ENCODE data around the gene CYP26C1.

Gene CYP26C1

DNA sequence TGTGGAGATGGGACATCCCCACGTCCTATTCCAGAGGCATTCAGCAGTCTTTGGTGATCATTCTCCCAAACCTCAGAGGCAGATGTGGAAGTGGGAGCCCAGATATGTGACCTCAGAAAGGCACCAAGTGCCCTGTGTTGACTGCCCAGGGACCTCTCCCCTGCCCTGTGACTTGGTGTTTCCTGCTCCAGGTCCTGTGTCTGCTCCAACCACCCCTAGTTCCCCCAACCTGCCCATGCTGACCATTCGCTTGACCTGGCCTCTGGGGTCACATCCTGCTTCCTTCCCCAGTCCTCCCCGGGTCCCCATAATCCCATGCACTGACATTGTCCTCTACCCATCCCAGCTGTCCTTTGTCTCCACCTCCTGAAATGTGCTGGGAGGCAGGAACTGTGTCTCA is 20.7 kb downstream of the CYP26C1 start:
- Histone ChIP-seq H3K27ac (no peak overlapping the region), H3K9me3 (no peaks in the 10 kb centered on the region), H3K27me3 (peaks cover 62% of the 10 kb centered on the region), H3K4me3 (ENCODE audit: low read depth in 1 of 2, low read length in 1 of 2) (no peak overlapping the region), H3K4me1 (ENCODE audit: control insufficient read depth in 1 of 2, insufficient read depth in 1 of 2, low read depth in 1 of 2, low read length in 1 of 2) (no peaks in the 10 kb centered on the region), H3K36me3 (no peaks in the 10 kb centered on the region)
- TF ChIP-seq, protein P1, sequence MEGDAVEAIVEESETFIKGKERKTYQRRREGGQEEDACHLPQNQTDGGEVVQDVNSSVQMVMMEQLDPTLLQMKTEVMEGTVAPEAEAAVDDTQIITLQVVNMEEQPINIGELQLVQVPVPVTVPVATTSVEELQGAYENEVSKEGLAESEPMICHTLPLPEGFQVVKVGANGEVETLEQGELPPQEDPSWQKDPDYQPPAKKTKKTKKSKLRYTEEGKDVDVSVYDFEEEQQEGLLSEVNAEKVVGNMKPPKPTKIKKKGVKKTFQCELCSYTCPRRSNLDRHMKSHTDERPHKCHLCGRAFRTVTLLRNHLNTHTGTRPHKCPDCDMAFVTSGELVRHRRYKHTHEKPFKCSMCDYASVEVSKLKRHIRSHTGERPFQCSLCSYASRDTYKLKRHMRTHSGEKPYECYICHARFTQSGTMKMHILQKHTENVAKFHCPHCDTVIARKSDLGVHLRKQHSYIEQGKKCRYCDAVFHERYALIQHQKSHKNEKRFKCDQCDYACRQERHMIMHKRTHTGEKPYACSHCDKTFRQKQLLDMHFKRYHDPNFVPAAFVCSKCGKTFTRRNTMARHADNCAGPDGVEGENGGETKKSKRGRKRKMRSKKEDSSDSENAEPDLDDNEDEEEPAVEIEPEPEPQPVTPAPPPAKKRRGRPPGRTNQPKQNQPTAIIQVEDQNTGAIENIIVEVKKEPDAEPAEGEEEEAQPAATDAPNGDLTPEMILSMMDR (IDR thresholded peaks at IDR 0.05), result no peak

DNA sequence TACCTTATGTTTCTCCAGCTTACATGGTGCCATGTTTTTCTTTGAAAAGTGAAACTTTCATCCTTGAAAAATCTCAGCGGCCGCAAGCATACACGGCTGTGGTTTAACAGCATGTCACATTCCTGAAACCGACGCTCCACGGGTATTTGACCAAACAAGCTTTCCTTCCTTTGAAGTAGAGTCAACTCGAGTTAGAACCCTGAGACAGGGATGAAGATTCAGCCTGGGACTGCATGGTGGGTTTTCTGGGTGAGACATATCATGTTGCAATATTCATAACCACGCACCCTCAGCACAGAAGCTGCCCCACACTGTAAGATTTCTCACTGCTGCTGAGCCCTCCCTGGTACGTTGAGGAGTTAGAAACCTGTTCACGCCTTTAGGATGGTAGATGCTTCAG is 21.2 kb downstream of the CYP26C1 start:
- H3K36me3 ChIP-seq, result no peaks in the 10 kb centered on the region
- peaks cover 57% of the 10 kb centered on the region for H3K27me3 ChIP-seq
- H3K4me3 ChIP-seq (ENCODE audit: low read depth in 1 of 2, low read length in 1 of 2), result no peak overlapping the region
- TF ChIP-seq, protein P1 (IDR thresholded peaks at IDR 0.05), result no peak
- H3K4me1 ChIP-seq (ENCODE audit: control insufficient read depth in 1 of 2, insufficient read depth in 1 of 2, low read depth in 1 of 2, low read length in 1 of 2), result no peaks in the 10 kb centered on the region
- H3K9me3 ChIP-seq, result no peaks in the 10 kb centered on the region
- H3K27ac ChIP-seq, result no peak overlapping the region

DNA sequence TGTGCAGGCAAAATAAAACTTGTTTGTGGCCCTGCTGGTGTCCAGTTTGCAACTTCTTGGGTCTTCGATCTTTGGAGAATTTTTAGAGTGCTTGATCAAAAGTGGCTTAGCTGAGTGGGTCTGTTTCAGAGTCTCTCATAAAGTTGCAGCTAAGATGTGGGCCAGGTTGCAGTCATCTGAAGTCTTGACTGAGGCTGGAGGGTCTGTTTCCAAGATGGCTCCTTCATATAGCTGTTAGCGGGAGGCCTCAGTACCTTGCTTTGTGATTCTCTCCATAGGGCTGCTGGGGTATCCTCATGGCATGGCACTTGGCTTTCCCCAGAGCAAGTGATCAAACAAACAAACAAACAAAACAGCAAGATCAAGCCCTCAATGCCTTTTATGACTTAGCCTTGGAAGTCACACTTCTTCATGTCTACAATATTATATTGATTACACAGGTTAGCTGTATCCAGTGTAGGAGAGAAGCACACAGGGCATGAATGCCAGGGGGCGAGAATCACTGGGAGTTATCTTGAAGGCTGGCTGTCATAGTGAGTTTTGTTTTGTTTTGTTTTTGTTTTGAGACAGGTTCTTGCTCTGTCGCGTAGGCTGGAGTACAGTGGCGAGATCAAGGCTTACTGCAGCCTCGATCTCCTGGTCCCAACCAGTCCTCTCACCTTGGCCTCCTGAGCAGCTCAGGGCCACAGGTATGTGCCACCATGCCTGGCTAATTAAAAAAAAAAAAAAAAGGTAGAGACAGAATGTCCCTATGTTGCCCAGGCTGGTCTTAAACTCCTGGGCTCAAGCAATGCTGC is 23.3 kb downstream of the CYP26C1 start:
- H3K4me1 ChIP-seq (ENCODE audit: control insufficient read depth in 1 of 2, insufficient read depth in 1 of 2, low read depth in 1 of 2, low read length in 1 of 2), result no peaks in the 10 kb centered on the region
- TF ChIP-seq, protein P1 (IDR thresholded peaks at IDR 0.05), result no peak

DNA sequence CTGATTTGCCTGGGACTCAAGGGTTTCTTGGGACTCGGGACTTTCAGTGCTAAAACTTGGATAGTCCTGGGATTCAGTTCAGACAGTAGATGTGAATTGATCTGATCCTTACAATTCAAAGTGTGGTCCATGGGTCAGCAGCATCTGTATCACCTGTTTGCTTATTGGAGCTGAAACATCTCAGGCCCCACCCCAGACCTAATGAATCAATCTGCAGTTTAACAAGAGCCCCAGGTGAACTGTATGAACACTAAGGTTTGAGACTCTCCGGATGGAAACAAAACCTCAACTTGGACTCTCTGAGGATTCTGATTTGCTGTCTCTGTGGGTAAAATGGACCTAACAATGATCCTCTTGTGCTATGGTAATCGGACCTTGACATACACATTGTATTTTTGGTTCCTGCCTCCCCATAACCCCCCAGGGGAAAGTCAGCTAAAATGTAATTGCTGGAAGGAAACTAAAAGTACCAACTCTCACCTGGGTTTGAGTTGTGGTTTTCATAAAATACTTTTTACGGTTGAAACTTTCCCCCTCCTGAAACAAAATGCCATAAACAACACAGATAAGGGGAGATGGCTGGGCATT is 24.8 kb downstream of the CYP26C1 start:
- TF ChIP-seq, protein P1 (IDR thresholded peaks at IDR 0.05), result no peak
- H3K4me3 ChIP-seq (ENCODE audit: low read depth in 1 of 2, low read length in 1 of 2), result no peak overlapping the region
- H3K36me3 ChIP-seq, result no peaks in the 10 kb centered on the region
- no peaks in the 10 kb centered on the region for H3K4me1 ChIP-seq (ENCODE audit: control insufficient read depth in 1 of 2, insufficient read depth in 1 of 2, low read depth in 1 of 2, low read length in 1 of 2)
- no peak overlapping the region for H3K27ac ChIP-seq
- peaks cover 26% of the 10 kb centered on the region for H3K27me3 ChIP-seq
- no peaks in the 10 kb centered on the region for H3K9me3 ChIP-seq

More for the DNA sequence above, 23.3 kb downstream of the CYP26C1 start:
- Histone ChIP-seq H3K36me3 (no peaks in the 10 kb centered on the region), H3K27ac (no peak overlapping the region), H3K27me3 (peaks cover 40% of the 10 kb centered on the region), H3K9me3 (no peaks in the 10 kb centered on the region), H3K4me3 (ENCODE audit: low read depth in 1 of 2, low read length in 1 of 2) (no peak overlapping the region)

DNA sequence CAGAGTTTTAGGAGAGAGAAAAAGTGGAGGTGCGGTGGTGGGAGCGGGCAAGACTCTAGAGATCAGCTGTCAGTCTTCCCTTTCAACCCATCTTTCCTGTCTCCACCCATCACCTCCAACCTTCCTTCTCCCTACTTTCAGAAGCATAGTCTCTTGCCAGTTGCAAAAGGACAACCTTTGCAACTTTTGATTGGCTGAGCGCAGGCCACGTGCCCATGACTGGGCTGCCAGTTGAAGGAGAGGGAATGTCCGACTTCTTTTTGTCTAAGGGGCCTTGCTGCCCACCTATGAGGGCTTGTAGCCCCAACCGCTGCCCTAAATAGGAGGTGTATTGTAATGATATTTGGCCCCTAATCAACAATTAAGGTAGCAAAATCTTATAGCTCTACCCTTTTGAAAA is 25.7 kb downstream of the CYP26C1 start:
- Histone ChIP-seq H3K4me1 (ENCODE audit: control insufficient read depth in 1 of 2, insufficient read depth in 1 of 2, low read depth in 1 of 2, low read length in 1 of 2) (no peaks in the 10 kb centered on the region), H3K4me3 (ENCODE audit: low read depth in 1 of 2, low read length in 1 of 2) (no peak overlapping the region), H3K36me3 (no peaks in the 10 kb centered on the region), H3K27ac (no peak overlapping the region), H3K9me3 (no peaks in the 10 kb centered on the region), H3K27me3 (peaks cover 17% of the 10 kb centered on the region)
- TF ChIP-seq, protein P1 (IDR thresholded peaks at IDR 0.05), result no peak

Data from neutrophil (primary cell).